Measurements from ENCODE around the gene MPST.
"Not testable (repeated sequence)": the region's sequence is repeated elsewhere in the genome, so short reads cannot be mapped to it uniquely, and the experiment has no call there.

Gene MPST

DNA sequence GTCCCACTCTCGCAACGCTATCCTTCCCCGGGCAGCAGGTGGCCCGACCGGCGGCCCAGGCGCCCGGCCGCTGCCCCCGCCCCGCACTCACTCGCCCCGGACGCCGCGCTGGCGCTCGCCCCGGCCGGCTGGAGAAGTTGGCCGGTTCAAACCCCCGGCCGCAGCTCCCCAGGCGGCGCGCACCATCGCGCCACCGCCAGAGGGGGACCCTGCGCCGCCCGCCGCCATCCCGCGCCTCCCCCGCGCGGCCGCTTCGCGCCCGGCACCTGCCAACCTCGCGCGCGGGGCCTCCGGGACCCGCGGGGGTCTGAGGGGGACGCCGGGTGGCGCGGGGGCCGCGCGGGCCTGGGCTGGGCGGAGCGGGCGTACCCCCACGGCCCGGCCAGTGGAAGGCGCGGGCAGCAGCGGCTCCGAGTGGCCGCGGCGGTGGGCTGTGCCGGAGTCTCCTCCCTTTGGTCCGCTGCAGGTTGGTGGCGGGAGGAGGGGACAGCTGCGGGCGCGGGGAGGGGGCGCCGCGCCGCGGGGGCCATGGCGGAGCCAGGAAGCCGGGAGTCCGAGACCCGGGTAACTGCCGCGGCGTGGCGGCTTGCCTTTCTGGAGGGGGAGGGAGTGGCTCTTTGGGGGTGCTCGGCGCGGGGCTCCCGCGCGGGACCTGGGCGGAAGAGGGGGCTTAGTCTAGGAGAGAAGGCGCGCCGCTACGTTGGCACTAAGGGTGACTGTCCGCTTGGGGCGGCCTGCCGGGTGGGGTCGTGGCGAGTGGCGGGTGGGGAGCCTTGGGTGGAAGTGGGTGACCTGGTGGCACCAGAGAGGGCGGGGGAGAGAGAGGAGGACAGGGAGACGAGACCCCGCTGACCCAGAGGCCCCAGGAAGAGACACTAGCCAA, at the start of gene MPST, which contains the start of gene TST:
Gene MPST, plus strand, starts transcription at position 434 of the 883 bp plus-strand sequence. Its CDS starts 95 bp downstream, at position 529.
Gene TST, minus strand, starts transcription at position 139 of the 883 bp plus-strand sequence. CDS start 715 bp downstream, outside the sequence.
- ATAC-seq = peak; percentile 87
- H3K9me3 Mint-ChIP-seq = no peaks in the 10 kb centered on the region
- H3K27ac Mint-ChIP-seq = peak within 1 kb of the TSS; percentile 81
- H3K4me1 Mint-ChIP-seq = peaks cover 24% of the 10 kb centered on the region
- H3K36me3 Mint-ChIP-seq = peaks cover under 1% of the 10 kb centered on the region
- peak within 1 kb of the TSS; percentile 88 for H3K4me3 Mint-ChIP-seq
- H3K27me3 Mint-ChIP-seq = no peaks in the 10 kb centered on the region

GRCh38 chr22:36971341-36972125, 48.0 kb upstream of the MPST start:
- H3K9me3 Mint-ChIP-seq = no peaks in the 10 kb centered on the region
- H3K4me1 Mint-ChIP-seq = no peaks in the 10 kb centered on the region
- no peak overlapping the region for H3K4me3 Mint-ChIP-seq
- no peaks in the 10 kb centered on the region for H3K36me3 Mint-ChIP-seq
- H3K27me3 Mint-ChIP-seq = no peaks in the 10 kb centered on the region
- ATAC-seq = no peak
- H3K27ac Mint-ChIP-seq = no peak overlapping the region

DNA sequence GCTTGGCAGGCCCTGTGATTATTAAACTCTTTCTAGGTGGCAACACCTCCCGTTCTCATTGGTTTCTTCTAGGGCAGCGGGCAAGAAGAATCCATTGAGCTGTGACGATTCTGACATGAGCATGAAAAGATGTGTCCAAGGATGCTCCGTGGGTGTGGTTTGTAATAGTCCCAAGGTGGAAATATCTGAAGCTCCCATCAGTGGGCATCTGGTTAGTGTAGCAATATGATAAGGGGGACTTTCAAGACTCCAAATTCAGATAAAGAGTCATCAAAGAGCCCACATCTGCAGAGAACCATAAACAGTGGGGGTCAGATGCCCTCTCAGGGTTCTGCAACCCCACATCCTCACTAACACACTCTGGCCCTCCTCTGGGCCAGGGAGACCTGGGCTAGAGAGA, 42.9 kb upstream of the MPST start:
- Mint-ChIP-seq H3K4me1 (peaks cover 14% of the 10 kb centered on the region), H3K36me3 (no peaks in the 10 kb centered on the region), H3K4me3 (no peak overlapping the region)

GRCh38 chr22:36977401-36977861, 42.1 kb upstream of the MPST start:
- Mint-ChIP-seq H3K4me1 (peaks cover 14% of the 10 kb centered on the region), H3K27me3 (peaks cover 16% of the 10 kb centered on the region), H3K27ac (peak overlapping the region; percentile 91), H3K9me3 (no peaks in the 10 kb centered on the region), H3K36me3 (no peaks in the 10 kb centered on the region), H3K4me3 (peak overlapping the region; percentile 87)
- ATAC-seq = peak; percentile 91

More for the DNA sequence above, 42.9 kb upstream of the MPST start:
- ATAC-seq = no peak
- Mint-ChIP-seq H3K9me3 (no peaks in the 10 kb centered on the region), H3K27ac (peak overlapping the region; percentile 91), H3K27me3 (peaks cover 7% of the 10 kb centered on the region)

- Mint-ChIP-seq H3K27ac (peak overlapping the region; percentile 91), H3K4me3 (peak overlapping the region; percentile 87), H3K36me3 (no peaks in the 10 kb centered on the region), H3K4me1 (peaks cover 14% of the 10 kb centered on the region), H3K27me3 (peaks cover 22% of the 10 kb centered on the region), H3K9me3 (no peaks in the 10 kb centered on the region)
- peak; percentile 91 for ATAC-seq
Measured at GRCh38 chr22:36977947-36978660, 41.4 kb upstream of the MPST start.

DNA sequence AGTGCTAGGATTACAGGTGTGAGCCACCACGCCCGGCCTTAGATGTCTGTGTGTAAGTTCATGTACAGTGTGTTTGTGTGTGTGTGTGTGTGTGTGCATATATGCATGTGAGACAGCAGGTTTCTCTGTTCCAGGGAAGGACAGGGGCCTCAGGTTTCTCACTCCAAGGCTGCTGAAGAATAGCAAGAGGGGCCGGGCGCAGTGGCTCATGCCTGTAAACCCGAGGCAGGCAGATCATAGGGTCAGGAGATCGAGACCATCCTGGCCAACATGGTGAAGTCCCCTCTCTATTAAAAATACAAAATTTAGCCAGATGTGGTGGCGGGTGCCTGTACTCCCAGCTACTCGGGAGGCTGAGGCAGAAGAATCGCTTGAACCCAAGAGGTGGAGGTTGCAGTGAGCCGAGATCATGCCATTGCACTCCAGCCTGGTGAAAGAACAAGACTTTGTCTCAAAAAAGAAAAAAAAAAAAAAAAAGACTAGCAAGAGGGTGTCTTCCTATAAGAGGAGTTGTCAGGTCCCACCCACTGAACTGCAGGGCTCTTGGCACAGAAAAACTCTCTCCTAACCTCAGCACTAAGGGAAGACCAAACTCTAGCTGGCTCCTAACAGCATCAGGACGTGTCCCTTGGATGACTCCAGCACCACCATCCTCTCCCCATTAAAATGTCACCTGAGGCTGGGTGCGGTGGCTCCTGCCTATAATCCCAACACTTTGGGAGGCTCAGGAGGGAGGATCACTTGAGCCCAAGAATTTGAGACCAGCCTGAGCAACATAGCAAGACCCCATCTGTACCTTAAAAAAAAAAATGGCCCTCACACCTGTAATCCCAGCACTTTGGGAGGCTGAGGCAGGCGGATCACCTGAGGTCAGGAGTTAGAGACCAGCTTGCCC, 40.3 kb upstream of the MPST start:
- H3K4me1 Mint-ChIP-seq = peaks cover 14% of the 10 kb centered on the region
- no peak for ATAC-seq
- H3K27ac Mint-ChIP-seq = no peak overlapping the region
- no peak overlapping the region for H3K4me3 Mint-ChIP-seq
- H3K36me3 Mint-ChIP-seq = no peaks in the 10 kb centered on the region
- no peaks in the 10 kb centered on the region for H3K9me3 Mint-ChIP-seq
- peaks cover 31% of the 10 kb centered on the region for H3K27me3 Mint-ChIP-seq

DNA sequence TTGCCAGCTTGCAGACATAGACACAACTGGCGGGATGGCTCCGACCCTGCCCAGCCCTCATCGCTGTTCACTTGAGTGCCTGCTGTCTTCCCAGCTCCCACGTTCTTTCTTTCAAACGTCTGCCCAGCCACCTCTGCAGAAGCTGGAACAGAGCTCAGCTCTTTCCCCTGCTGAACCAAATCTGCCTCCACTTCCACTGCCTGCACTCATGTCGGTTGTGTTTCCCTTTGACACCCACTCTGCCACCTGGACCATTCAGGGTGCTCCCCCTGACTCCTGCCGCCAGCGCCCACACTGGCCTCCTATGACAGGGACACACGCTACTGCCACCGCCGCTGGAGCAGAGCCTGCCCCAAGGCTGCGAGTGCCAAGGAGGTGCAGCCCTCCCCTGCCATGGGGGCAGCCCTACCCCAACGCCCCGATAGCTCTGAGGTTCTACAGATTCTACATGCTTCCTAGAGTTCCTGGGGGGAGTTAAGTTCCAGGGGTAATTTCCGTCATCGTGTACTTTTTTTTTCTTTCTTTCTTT, 38.2 kb upstream of the MPST start:
- H3K4me3 Mint-ChIP-seq = no peak overlapping the region
- H3K36me3 Mint-ChIP-seq = no peaks in the 10 kb centered on the region
- no peaks in the 10 kb centered on the region for H3K9me3 Mint-ChIP-seq
- peaks cover 14% of the 10 kb centered on the region for H3K4me1 Mint-ChIP-seq
- no peak for ATAC-seq
- peaks cover 39% of the 10 kb centered on the region for H3K27me3 Mint-ChIP-seq
- no peak overlapping the region for H3K27ac Mint-ChIP-seq

GRCh38 chr22:36982136-36982535, 37.4 kb upstream of the MPST start:
- H3K4me3 Mint-ChIP-seq = no peak overlapping the region
- H3K4me1 Mint-ChIP-seq = peaks cover 13% of the 10 kb centered on the region
- H3K9me3 Mint-ChIP-seq = no peaks in the 10 kb centered on the region
- H3K36me3 Mint-ChIP-seq = no peaks in the 10 kb centered on the region
- H3K27me3 Mint-ChIP-seq = peaks cover 39% of the 10 kb centered on the region
- no peak overlapping the region for H3K27ac Mint-ChIP-seq
- ATAC-seq = no peak

DNA sequence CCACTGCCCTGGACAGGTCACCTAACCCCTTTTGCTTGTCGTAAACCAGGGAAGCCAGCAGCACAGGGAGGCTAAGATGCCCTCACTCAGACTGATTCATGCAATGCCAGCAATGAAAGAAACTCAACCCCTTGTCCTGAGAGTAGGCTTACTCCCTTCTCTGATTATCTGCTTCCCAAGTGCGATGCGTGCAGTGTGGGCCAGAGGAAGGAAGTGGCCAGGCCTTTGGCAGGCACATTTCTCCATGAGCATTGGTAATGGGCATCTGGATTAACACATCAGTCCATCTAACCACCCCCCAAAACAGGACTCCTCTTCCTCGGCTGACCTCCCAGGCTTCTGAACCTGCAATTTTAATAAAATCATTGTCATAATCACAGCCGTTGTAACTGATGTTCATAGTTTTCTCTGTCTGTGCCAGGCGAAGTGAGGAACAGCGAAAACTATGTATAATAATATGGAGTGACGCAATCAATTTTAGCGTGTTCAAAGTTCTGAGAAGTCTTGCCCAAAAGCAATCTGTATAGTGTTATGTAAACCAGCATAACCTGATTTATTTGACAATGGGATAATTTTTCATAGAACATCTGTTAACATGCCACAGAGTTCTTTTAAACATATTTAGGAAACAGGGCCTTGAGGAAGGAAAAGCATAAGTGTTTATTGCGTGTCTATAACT, 34.2 kb upstream of the MPST start:
- ATAC-seq = no peak
- no peaks in the 10 kb centered on the region for H3K36me3 Mint-ChIP-seq
- H3K27ac Mint-ChIP-seq = no peak overlapping the region
- H3K4me3 Mint-ChIP-seq = no peak overlapping the region
- no peaks in the 10 kb centered on the region for H3K9me3 Mint-ChIP-seq
- H3K27me3 Mint-ChIP-seq = peaks cover 54% of the 10 kb centered on the region
- no peaks in the 10 kb centered on the region for H3K4me1 Mint-ChIP-seq

GRCh38 chr22:36986242-36986821, 33.2 kb upstream of the MPST start:
- Mint-ChIP-seq H3K36me3 (no peaks in the 10 kb centered on the region), H3K27ac (no peak overlapping the region), H3K9me3 (no peaks in the 10 kb centered on the region), H3K4me1 (no peaks in the 10 kb centered on the region), H3K4me3 (no peak overlapping the region), H3K27me3 (peaks cover 59% of the 10 kb centered on the region)
- ATAC-seq = no peak

DNA sequence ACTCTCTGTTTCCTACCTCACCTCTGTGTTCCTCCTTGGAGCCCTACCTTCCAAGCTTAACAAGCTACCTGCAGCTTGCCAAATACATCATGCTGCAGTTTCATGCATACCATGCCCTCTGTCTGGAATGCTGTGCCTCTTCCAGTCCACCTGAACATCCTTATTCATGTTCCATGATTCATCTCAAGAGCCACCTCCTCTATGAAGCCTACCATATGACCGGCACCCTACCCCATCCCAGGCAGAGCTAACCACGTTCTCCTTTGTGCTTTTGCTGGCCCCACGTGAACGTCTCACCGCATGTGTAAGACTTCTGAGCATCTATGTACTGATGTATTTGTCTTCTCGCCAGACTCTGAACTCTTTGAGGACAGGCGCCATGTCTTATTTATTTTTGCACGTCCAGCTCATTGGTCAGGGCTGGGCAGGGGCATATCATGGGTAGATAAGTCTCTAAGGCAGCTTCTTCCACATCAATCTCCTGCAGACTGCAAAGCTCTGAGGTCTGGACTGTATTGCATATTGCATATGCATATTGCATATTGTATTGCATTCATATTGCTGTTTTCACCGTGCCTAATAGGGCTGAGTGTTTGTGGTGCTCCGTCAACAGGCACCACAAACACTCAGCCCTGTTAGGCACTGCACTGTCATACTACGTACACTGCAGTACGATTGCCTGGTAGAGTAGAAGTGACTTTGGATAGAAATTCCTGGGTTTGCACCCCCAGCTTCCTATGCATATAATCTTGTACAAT, 31.3 kb upstream of the MPST start:
- Mint-ChIP-seq H3K9me3 (no peaks in the 10 kb centered on the region), H3K27me3 (peaks cover 52% of the 10 kb centered on the region), H3K36me3 (no peaks in the 10 kb centered on the region), H3K4me1 (no peaks in the 10 kb centered on the region), H3K27ac (no peak overlapping the region), H3K4me3 (no peak overlapping the region)
- no peak for ATAC-seq

- not testable (repeated sequence) for ATAC-seq
- H3K27me3 Mint-ChIP-seq = peaks cover 53% of the 10 kb centered on the region
Measured at GRCh38 chr22:36989012-36989411, 30.5 kb upstream of the MPST start.

GRCh38 chr22:36990457-36990856, 29.1 kb upstream of the MPST start:
- Mint-ChIP-seq H3K4me1 (no peaks in the 10 kb centered on the region), H3K4me3 (no peak overlapping the region), H3K36me3 (no peaks in the 10 kb centered on the region), H3K9me3 (no peaks in the 10 kb centered on the region), H3K27me3 (peaks cover 56% of the 10 kb centered on the region), H3K27ac (no peak overlapping the region)
- ATAC-seq = no peak

More at GRCh38 chr22:36989012-36989411, 30.5 kb upstream of the MPST start:
- H3K36me3 Mint-ChIP-seq, H3K4me3 Mint-ChIP-seq, H3K4me1 Mint-ChIP-seq, H3K9me3 Mint-ChIP-seq, H3K27ac Mint-ChIP-seq: not testable (repeated sequence)

Data from stimulated activated memory B cell treated with anti-CD40 and anti-IgM and Interleukin-4, amounts not matched to agents 10 μg/mL and 1 μg/mL and 100 μg/mL, for 72 hours (primary cell).